IMR-90 (cell line): Measurements from ENCODE around the gene ATP2C2. TPM values are rescaled to one million over a fixed set of nuclear protein-coding genes. Genes with fewer than 3 reads are reported as not detected.

Source experiments
- ATAC-seq: fragments of 200-7000 bp; cut with Tn5 transposase; 2 replicates; pipeline ENCODE4 v1.9.1; 2020; ENCODE audit warnings: low read depth, mild to moderate bottlenecking, moderate library complexity
- BruUV-seq: library from RNA; stranded (reverse); fragments of 400-500 nt; replicated peaks from 2 replicates; lab custom pipeline; 2021; lab: Mats Ljungman, UMichigan
- CTCF ChIA-PET: fragments of 300-600 bp; formaldehyde crosslinking; extraction: SDS; loops from one replicate; lab custom pipeline; 2021; ENCODE audit warnings: antibody characterized with exemption; lab: Yijun Ruan, JAX
- POLR2A ChIA-PET: fragments of 300-600 bp; sonication (Branson Sonifier 250); formaldehyde crosslinking; loops from one replicate; lab custom pipeline; 2022; ENCODE audit warnings: antibody characterized with exemption; ENCODE audit not compliant: unreplicated experiment; lab: Charles Lee
- DNase-seq: peaks from one replicate; pipeline ENCODE4 v3.0.0; 2013
- H2AFZ ChIP-seq: replicated peaks from 2 replicates; pipeline ENCODE3; 2013; ENCODE audit warnings: low read length, mild to moderate bottlenecking; ENCODE audit not compliant: poor library complexity
- H2AK5ac ChIP-seq: 2 replicates; pipeline ENCODE4 v1.6.1; 2013; ENCODE audit warnings: low read depth, low read length, inconsistent platforms
- H2AK9ac ChIP-seq: replicated peaks from 2 replicates; pipeline ENCODE3; 2013; ENCODE audit warnings: mild to moderate bottlenecking, low read depth, low read length, moderate library complexity; ENCODE audit not compliant: poor library complexity
- H2BK120ac ChIP-seq: 2 replicates; pipeline ENCODE4 v1.6.1; 2013; ENCODE audit warnings: low read depth, low read length, inconsistent platforms
- H2BK15ac ChIP-seq: 3 replicates; pipeline ENCODE4 v1.6.1; 2013; ENCODE audit warnings: low read depth, low read length, inconsistent platforms
- H2BK20ac ChIP-seq: 2 replicates; pipeline ENCODE4 v1.6.1; 2013; ENCODE audit warnings: low read depth, mild to moderate bottlenecking, inconsistent platforms, low read length, moderate library complexity
- H2BK5ac ChIP-seq: 2 replicates; pipeline ENCODE4 v1.6.1; 2013; ENCODE audit warnings: mild to moderate bottlenecking, low read depth, low read length, inconsistent platforms; ENCODE audit not compliant: poor library complexity, severe bottlenecking
- H3K14ac ChIP-seq: replicated peaks from 2 replicates; pipeline ENCODE4 v1.6.1; 2013; ENCODE audit warnings: low read depth, low read length, inconsistent platforms
- H3K18ac ChIP-seq: 2 replicates; pipeline ENCODE4 v1.6.1; 2013; ENCODE audit warnings: low read depth, low read length, control low read depth
- H3K23ac ChIP-seq: 2 replicates; pipeline ENCODE4 v1.6.1; 2013; ENCODE audit warnings: low read depth, low read length, inconsistent platforms
- H3K27ac ChIP-seq: 2 replicates; pipeline ENCODE4 v1.5.1; 2013; ENCODE audit warnings: mild to moderate bottlenecking, control low read depth, low read length; ENCODE audit not compliant: insufficient read depth
- H3K27me3 ChIP-seq: 2 replicates; pipeline ENCODE4 v1.6.1; 2013; ENCODE audit warnings: low read length; ENCODE audit not compliant: control insufficient read depth, insufficient read depth
- H3K36me3 ChIP-seq: 2 replicates; pipeline ENCODE4 v1.6.1; 2013; ENCODE audit warnings: low read length, mixed read lengths; ENCODE audit not compliant: control insufficient read depth, insufficient read depth
- H3K4ac ChIP-seq: 2 replicates; pipeline ENCODE4 v1.6.1; 2013; ENCODE audit warnings: low read depth, low read length, inconsistent platforms
- H3K4me1 ChIP-seq: 2 replicates; pipeline ENCODE4 v1.6.1; 2013; ENCODE audit warnings: low read length, mixed read lengths; ENCODE audit not compliant: control insufficient read depth, insufficient read depth
- H3K4me2 ChIP-seq: 2 replicates; pipeline ENCODE4 v1.6.1; 2013; ENCODE audit warnings: low read depth, mild to moderate bottlenecking, control low read depth, low read length, moderate library complexity
- H3K4me3 ChIP-seq: 2 replicates; pipeline ENCODE4 v1.5.1; 2013; ENCODE audit warnings: low read depth, mild to moderate bottlenecking, control low read depth, low read length, moderate library complexity; ENCODE audit not compliant: insufficient read depth
- H3K56ac ChIP-seq: 2 replicates; pipeline ENCODE4 v1.6.1; 2013; ENCODE audit warnings: low read length, inconsistent platforms; ENCODE audit not compliant: insufficient read depth; ENCODE audit errors: extremely low read depth
- H3K79me1 ChIP-seq, 2 experiments: 2 replicates each; pipeline ENCODE4 v1.6.1; 2013; ENCODE audit warnings: low read length in 2 of 2, inconsistent platforms in 1 of 2, low read depth in 1 of 2
- H3K9ac ChIP-seq: 2 replicates; pipeline ENCODE4 v1.6.1; 2013; ENCODE audit warnings: low read depth, low read length, control low read depth
- H3K9me1 ChIP-seq: 2 replicates; pipeline ENCODE4 v1.6.1; 2013; ENCODE audit warnings: low read length, inconsistent platforms; ENCODE audit not compliant: insufficient read depth
- H3K9me3 ChIP-seq: 2 replicates; pipeline ENCODE4 v1.6.1; 2013; ENCODE audit warnings: low read length; ENCODE audit not compliant: control insufficient read depth, insufficient read depth
- H4K20me1 ChIP-seq: 2 replicates; pipeline ENCODE4 v1.6.1; 2013; ENCODE audit warnings: low read length, inconsistent platforms; ENCODE audit not compliant: insufficient read depth
- H4K5ac ChIP-seq: 2 replicates; pipeline ENCODE4 v1.6.1; 2013; ENCODE audit warnings: mild to moderate bottlenecking, low read depth, low read length, control low read depth
- H4K8ac ChIP-seq, 2 experiments: 2 replicates each; pipeline ENCODE4 v1.6.1; 2013; ENCODE audit warnings: low read depth in 2 of 2, low read length in 2 of 2, control low read depth in 1 of 2, inconsistent platforms in 1 of 2
- H4K91ac ChIP-seq: 2 replicates; pipeline ENCODE4 v1.6.1; 2013; ENCODE audit warnings: low read depth, low read length, inconsistent platforms; ENCODE audit not compliant: insufficient read depth
- CHD1 ChIP-seq: IDR thresholded peaks from 2 replicates; pipeline ENCODE4 v1.6.1; 2012; ENCODE audit warnings: low read depth, low read length, improper control_type of control experiment
- CTCF ChIP-seq: conservative IDR thresholded peaks from 2 replicates; pipeline ENCODE4 v1.5.1; 2012; ENCODE audit warnings: mild to moderate bottlenecking, low read depth, low read length, improper control_type of control experiment
- FOS ChIP-seq: fragments of 150-350 bp; IDR thresholded peaks from 2 replicates; pipeline ENCODE4 v1.6.1; 2016; ENCODE audit warnings: low read depth, low read length
- MAFK ChIP-seq: IDR thresholded peaks from 2 replicates; pipeline ENCODE4 v1.6.1; 2012; ENCODE audit warnings: low read depth, low read length, improper control_type of control experiment
- MAZ ChIP-seq: IDR thresholded peaks from 2 replicates; pipeline ENCODE4 v1.6.1; 2012; ENCODE audit warnings: low read depth, mild to moderate bottlenecking, low read length, improper control_type of control experiment, moderate library complexity, borderline replicate concordance
- MXI1 ChIP-seq: IDR thresholded peaks from 2 replicates; pipeline ENCODE4 v1.6.1; 2012; ENCODE audit warnings: low read depth, mild to moderate bottlenecking, low read length, moderate library complexity, borderline replicate concordance
- NFE2L2 ChIP-seq: fragments of 150-350 bp; IDR thresholded peaks from 2 replicates; pipeline ENCODE4 v1.6.1; 2016; ENCODE audit warnings: low read depth, mild to moderate bottlenecking, low read length
- POLR2A ChIP-seq: IDR thresholded peaks from 2 replicates; pipeline ENCODE4 v1.6.1; 2012; ENCODE audit warnings: mild to moderate bottlenecking, low read depth, low read length
- RFX5 ChIP-seq: IDR thresholded peaks from 2 replicates; pipeline ENCODE4 v1.8.0; 2012; ENCODE audit warnings: low read depth, mild to moderate bottlenecking, low read length, moderate library complexity
- SMC3 ChIP-seq: fragments of 150-350 bp; IDR thresholded peaks from 2 replicates; pipeline ENCODE4 v1.6.1; 2016; ENCODE audit warnings: low read depth, mild to moderate bottlenecking, antibody characterized with exemption, low read length, moderate library complexity
- USF2 ChIP-seq: fragments of 150-350 bp; IDR thresholded peaks from 2 replicates; pipeline ENCODE4 v1.6.1; 2017; ENCODE audit warnings: mild to moderate bottlenecking, antibody characterized with exemption, low read length, low read depth
- WGBS, 2 experiments: methylation state at CpG; one replicate each; pipeline versions ENCODE4 v1.1.5 to v1.1.7; 2013; ENCODE audit warnings: missing lambda C conversion rate in 2 of 2; ENCODE audit not compliant: insufficient read length in 1 of 2; ENCODE audit errors: extremely low coverage in 2 of 2; 5-methylcytosine and 5-hydroxymethylcytosine counted together
- dilution Hi-C: fragments of 300-500 bp; cut with HindIII; formaldehyde crosslinking; loops from one replicate; pipeline ENCODE4 v1.14.3; 2018; ENCODE audit warnings: low sequenced_read_pairs; ENCODE audit not compliant: unreplicated experiment
- in situ Hi-C: fragments of 300-500 bp; cut with MboI; formaldehyde crosslinking; loops from 3 replicates; pipeline ENCODE4 v1.14.3; 2019; ENCODE audit warnings: low sequenced_read_pairs, inconsistent platforms, mixed read lengths
- intact Hi-C: fragments of 100-400 bp; cut with micrococcal nuclease; formaldehyde crosslinking; loops from 2 replicates; pipeline ENCODE4 v1.10.0; 2022
- polyA plus RNA-seq, 3 experiments: library from polyadenylated mRNA; depleted of rRNA; stranded (reverse); fragments of >200 nt; gene quantifications; 2 replicates each; pipeline ENCODE4 v1.2.3, GENCODE V29; 2012; ENCODE audit warnings: low replicate concordance in 1 of 3
- total RNA-seq: library from RNA; depleted of rRNA; stranded (reverse); fragments of >200 nt; gene quantifications from 2 replicates; pipeline ENCODE4 v1.2.3, GENCODE V29; 2012

Gene ATP2C2
- total and polyA plus RNA-seq, 2 of the 4 experiments (the other 2 are of a cell fraction), result not detected

- H2BK120ac ChIP-seq, result no peak overlapping the region
- POLR2A ChIA-PET, result interaction anchor here (0.5 kb wide), 1 partner anchor 16 kb away, joined by 5 read pairs; no protein-coding TSS in a partner anchor
- H3K9me1 ChIP-seq, result 0 out of 2 replicates have a peak, but pooled peaks cover 2% of the 10 kb centered on the region
- no peak overlapping the region for H4K91ac ChIP-seq
- H3K9me3 ChIP-seq, result peaks cover 3% of the 10 kb centered on the region
- peaks cover 31% of the 10 kb centered on the region for H3K27me3 ChIP-seq
- ATAC-seq (no peak), DNase-seq (no peak)
- no peak overlapping the region for H2AK5ac ChIP-seq
- no peak overlapping the region for H3K14ac ChIP-seq
- 40% methylated on average over 1 of the region's 9 CpGs; no CpG with 5 or more reads in 1 of the 2 experiments for WGBS, 2 experiments
- CTCF ChIA-PET, result no interaction called here
- dilution Hi-C loops (no loop called here), intact Hi-C loops (no loop called here), in situ Hi-C loops (no loop called here)
- no peak overlapping the region for H4K5ac ChIP-seq
- no peak overlapping the region for H3K4me2 ChIP-seq
- H3K18ac ChIP-seq, result no peak overlapping the region
- H2BK5ac ChIP-seq, result no peak overlapping the region
- no peak overlapping the region for H2AFZ ChIP-seq
- H2BK15ac ChIP-seq, result no peak overlapping the region
- TF ChIP-seq CHD1 (no peak), MXI1 (no peak), POLR2A (no peak), SMC3 (no peak), MAZ (no peak), NFE2L2 (no peak), RFX5 (no peak), MAFK (no peak), CTCF (no peak), FOS (no peak), USF2 (no peak)
- H3K27ac ChIP-seq, result no peak overlapping the region
- no peaks in the 10 kb centered on the region for H3K79me1 ChIP-seq
- no peak overlapping the region for H3K23ac ChIP-seq
- H3K9ac ChIP-seq, result no peak overlapping the region
- no peak overlapping the region for H4K8ac ChIP-seq
- no peak overlapping the region for H3K4ac ChIP-seq
- H2AK9ac ChIP-seq, result no peak overlapping the region
- no peak overlapping the region for H3K4me3 ChIP-seq
- H3K36me3 ChIP-seq, result no peaks in the 10 kb centered on the region
- BruUV-seq, result no TSS peak
- no peak overlapping the region for H2BK20ac ChIP-seq
- H4K20me1 ChIP-seq, result no peaks in the 10 kb centered on the region
- no peak overlapping the region for H3K56ac ChIP-seq
- H3K4me1 ChIP-seq, result no peaks in the 10 kb centered on the region
These were observed 28.6 kb upstream of the ATP2C2 start for GRCh38 chr16:84339766-84340165.
